Measurements from ENCODE around the gene VSX1. TPM values are rescaled to one million over a fixed set of nuclear protein-coding genes. Genes with fewer than 3 reads are reported as not detected.

The VSX1 gene
- total and polyA plus RNA-seq, 4 donors = 0.03 to 0.08 TPM; not detected in 2

GRCh38 chr20:25044261-25044560, 37.7 kb downstream of the VSX1 start:
- Histone ChIP-seq H3K9ac (ENCODE audit: low read depth in 1 of 2, low read length in 2 of 2) (no peak overlapping the region), H3K4me3 (ENCODE audit: low read depth in 1 of 3, low read length in 3 of 3) (no peak overlapping the region), H3K27ac (ENCODE audit: low read depth in 1 of 2, low read length in 2 of 2) (no peak overlapping the region), H3K4me1 (ENCODE audit: control insufficient read depth in 4 of 4, insufficient read depth in 4 of 4, low read length in 3 of 4) (peaks cover 34 to 81% (median 71%) of the 10 kb centered on the region in 4 donors), H3K9me3 (ENCODE audit: control insufficient read depth in 4 of 4, low read length in 3 of 4) (no peaks in the 10 kb centered on the region), H3K36me3 (ENCODE audit: control insufficient read depth in 4 of 4, insufficient read depth in 3 of 4, low read depth in 1 of 4, low read length in 3 of 4) (no peaks in the 10 kb centered on the region), H3K27me3 (ENCODE audit: control insufficient read depth in 4 of 4, insufficient read depth in 4 of 4, low read length in 3 of 4) (no peaks in the 10 kb centered on the region)
- DNase-seq (ENCODE audit: low spot score) = no peak
- TF ChIP-seq RXRA (IDR thresholded peaks at IDR 0.05) = no peak
- TF ChIP-seq ZBTB33 (IDR thresholded peaks at IDR 0.05) = no peak
- TF ChIP-seq JUND (IDR thresholded peaks at IDR 0.05) = no peak
- TF ChIP-seq HNF4A (conservative IDR thresholded peaks at IDR 0.05) = no peak
- TF ChIP-seq RAD21 (IDR thresholded peaks at IDR 0.05) = no peak
- no peak for TF ChIP-seq HNF4G (IDR thresholded peaks at IDR 0.05)
- TF ChIP-seq GABPA (IDR thresholded peaks at IDR 0.05 in 1 of 2, conservative IDR thresholded peaks at IDR 0.05 in 1 of 2) = no peak
- no peak for TF ChIP-seq SP1 (IDR thresholded peaks at IDR 0.05)
- WGBS = 95% methylated on average over 5 of the region's 5 CpGs

GRCh38 chr20:25043499-25044260, 38.3 kb downstream of the VSX1 start:
- WGBS = 88% methylated on average over 9 of the region's 9 CpGs
- Histone ChIP-seq H3K36me3 (ENCODE audit: control insufficient read depth in 4 of 4, insufficient read depth in 3 of 4, low read depth in 1 of 4, low read length in 3 of 4) (no peaks in the 10 kb centered on the region), H3K27ac (ENCODE audit: low read depth in 1 of 2, low read length in 2 of 2) (no peak overlapping the region), H3K9me3 (ENCODE audit: control insufficient read depth in 4 of 4, low read length in 3 of 4) (no peaks in the 10 kb centered on the region), H3K4me1 (ENCODE audit: control insufficient read depth in 4 of 4, insufficient read depth in 4 of 4, low read length in 3 of 4) (peaks cover 34 to 87% (median 76%) of the 10 kb centered on the region in 4 donors), H3K27me3 (ENCODE audit: control insufficient read depth in 4 of 4, insufficient read depth in 4 of 4, low read length in 3 of 4) (no peaks in the 10 kb centered on the region), H3K4me3 (ENCODE audit: low read depth in 1 of 3, low read length in 3 of 3) (no peak overlapping the region), H3K9ac (ENCODE audit: low read depth in 1 of 2, low read length in 2 of 2) (no peak overlapping the region)
- TF ChIP-seq ATF3 (IDR thresholded peaks at IDR 0.05) = no peak
- TF ChIP-seq JUND (IDR thresholded peaks at IDR 0.05) = no peak
- TF ChIP-seq YY1 (IDR thresholded peaks at IDR 0.05) = no peak
- TF ChIP-seq HNF4G (IDR thresholded peaks at IDR 0.05) = no peak
- TF ChIP-seq FOXA1 (IDR thresholded peaks at IDR 0.05) = no peak
- no peak for TF ChIP-seq SP1 (IDR thresholded peaks at IDR 0.05)
- TF ChIP-seq EGR1 (IDR thresholded peaks at IDR 0.05; ENCODE audit: low read depth in 2 of 2) = no peak
- no peak for TF ChIP-seq RAD21 (IDR thresholded peaks at IDR 0.05)
- DNase-seq (ENCODE audit: low spot score) = no peak

- no peak for DNase-seq (ENCODE audit: low spot score)
- no peaks in the 10 kb centered on the region for H3K27me3 ChIP-seq (ENCODE audit: control insufficient read depth in 4 of 4, insufficient read depth in 4 of 4, low read length in 3 of 4)
- H3K4me1 ChIP-seq (ENCODE audit: control insufficient read depth in 4 of 4, insufficient read depth in 4 of 4, low read length in 3 of 4) = peaks cover 34 to 88% (median 78%) of the 10 kb centered on the region in 4 donors
- TF ChIP-seq FOXA1 (IDR thresholded peaks at IDR 0.05) = no peak
- TF ChIP-seq SP1 (IDR thresholded peaks at IDR 0.05) = peak; percentile 32
- TF ChIP-seq HNF4G (IDR thresholded peaks at IDR 0.05) = no peak
- H3K9ac ChIP-seq (ENCODE audit: low read depth in 1 of 2, low read length in 2 of 2) = no peak overlapping the region
- no peaks in the 10 kb centered on the region for H3K9me3 ChIP-seq (ENCODE audit: control insufficient read depth in 4 of 4, low read length in 3 of 4)
- no peak overlapping the region for H3K4me3 ChIP-seq (ENCODE audit: low read depth in 1 of 3, low read length in 3 of 3)
- H3K27ac ChIP-seq (ENCODE audit: low read depth in 1 of 2, low read length in 2 of 2) = peak overlapping the region in 1 of 2 donors; percentile 1
- H3K36me3 ChIP-seq (ENCODE audit: control insufficient read depth in 4 of 4, insufficient read depth in 3 of 4, low read depth in 1 of 4, low read length in 3 of 4) = no peaks in the 10 kb centered on the region
- WGBS = 79% methylated on average over 14 of the region's 14 CpGs
Measured at GRCh38 chr20:25042531-25043498, 39.1 kb downstream of the VSX1 start.
